Activated CD4-positive, alpha-beta memory T cell treated with anti-CD3 and anti-CD28 coated beads, Interleukin-2, amount 10 ng/mL, durations not matched to agents 7 days and 5 days (primary cell): Measurements from ENCODE around the gene ANKRD36C. TPM values are rescaled to one million over a fixed set of nuclear protein-coding genes. Genes with fewer than 3 reads are reported as not detected.
"Not testable (repeated sequence)": the region's sequence is repeated elsewhere in the genome, so short reads cannot be mapped to it uniquely, and the experiment has no call there.

Experiments
- CTCF ChIA-PET: fragments of 350-600 bp; sonication (Branson Sonifier 250); formaldehyde crosslinking; loops from one replicate; lab custom pipeline; 2021; ENCODE audit warnings: antibody characterized with exemption, inconsistent platforms; lab: Charles Lee
- POLR2A ChIA-PET: fragments of 350-600 bp; sonication (Branson Sonifier 250); formaldehyde crosslinking; loops from one replicate; lab custom pipeline; 2021; ENCODE audit warnings: antibody characterized with exemption; lab: Charles Lee
- DNase-seq: peaks from one replicate; pipeline ENCODE4 v3.0.0-alpha.2; 2020
- H3K27ac Mint-ChIP-seq: one replicate; pipeline ENCODE4 v1.8.0; 2021; ENCODE audit warnings: mild to moderate bottlenecking, mixed read lengths
- H3K27me3 Mint-ChIP-seq: one replicate; pipeline ENCODE4 v1.8.0; 2021; ENCODE audit warnings: mixed read lengths
- H3K36me3 Mint-ChIP-seq: one replicate; pipeline ENCODE4 v1.8.0; 2021; ENCODE audit warnings: low read depth, mixed read lengths
- H3K4me1 Mint-ChIP-seq: one replicate; pipeline ENCODE4 v1.8.0; 2021; ENCODE audit warnings: mixed read lengths
- H3K4me3 Mint-ChIP-seq: one replicate; pipeline ENCODE4 v1.8.0; 2021; ENCODE audit warnings: mild to moderate bottlenecking, mixed read lengths
- H3K9me3 Mint-ChIP-seq: one replicate; pipeline ENCODE4 v1.8.0; 2021; ENCODE audit warnings: mixed read lengths
- total RNA-seq, 2 experiments: library from RNA; stranded (reverse); gene quantifications; one replicate each; pipeline ENCODE4 v1.2.3, GENCODE V29; 2021

Gene ANKRD36C
- total RNA-seq, 2 experiments from 2014 or later = 67.5 to 67.6 TPM

- CTCF ChIA-PET = interaction anchor here (3.2 kb wide), 1 partner anchor 127 kb away, joined by 31 read pairs; the partner anchor contains the start of gene ADRA2B
- not testable (repeated sequence) for H3K9me3 Mint-ChIP-seq, H3K27ac Mint-ChIP-seq, H3K36me3 Mint-ChIP-seq
- Mint-ChIP-seq H3K4me1 (peaks cover 12% of the 10 kb centered on the region), H3K27me3 (peaks cover 19% of the 10 kb centered on the region), H3K4me3 (peak overlapping the region; percentile 62)
- POLR2A ChIA-PET = interaction anchor here (1.1 to 1.3 kb wide), 2 partner anchors 19 to 218 kb away, joined by 4 to 6 read pairs; partner anchors contain the start of gene STARD7
- DNase-seq = peak; percentile 28
These were observed 740 bp downstream of the ANKRD36C start for GRCh38 chr2:95990884-95991283.

GRCh38 chr2:95951662-95952061 is 40.0 kb downstream of the ANKRD36C start:
- H3K27ac Mint-ChIP-seq, H3K9me3 Mint-ChIP-seq, DNase-seq, H3K4me1 Mint-ChIP-seq, CTCF ChIA-PET, H3K4me3 Mint-ChIP-seq, POLR2A ChIA-PET, H3K27me3 Mint-ChIP-seq: not testable (repeated sequence)
- peaks cover 42% of the 10 kb centered on the region for H3K36me3 Mint-ChIP-seq

- H3K27ac Mint-ChIP-seq, CTCF ChIA-PET, POLR2A ChIA-PET, H3K4me3 Mint-ChIP-seq, DNase-seq, H3K4me1 Mint-ChIP-seq, H3K27me3 Mint-ChIP-seq: not testable (repeated sequence)
- Mint-ChIP-seq H3K36me3 (peaks cover 39% of the 10 kb centered on the region), H3K9me3 (peaks cover 13% of the 10 kb centered on the region)
These were observed 43.6 kb downstream of the ANKRD36C start for GRCh38 chr2:95948039-95948438.

- POLR2A ChIA-PET, DNase-seq, H3K27ac Mint-ChIP-seq, H3K27me3 Mint-ChIP-seq, CTCF ChIA-PET, H3K4me1 Mint-ChIP-seq, H3K4me3 Mint-ChIP-seq, H3K9me3 Mint-ChIP-seq: not testable (repeated sequence)
- H3K36me3 Mint-ChIP-seq = peaks cover 27% of the 10 kb centered on the region
These were observed 51.7 kb downstream of the ANKRD36C start for GRCh38 chr2:95939947-95940346.

GRCh38 chr2:95930740-95931139 is 60.9 kb downstream of the ANKRD36C start:
- H3K27ac Mint-ChIP-seq, DNase-seq, CTCF ChIA-PET, H3K27me3 Mint-ChIP-seq, H3K4me3 Mint-ChIP-seq, POLR2A ChIA-PET, H3K4me1 Mint-ChIP-seq, H3K9me3 Mint-ChIP-seq: not testable (repeated sequence)
- H3K36me3 Mint-ChIP-seq = peaks cover 45% of the 10 kb centered on the region

- CTCF ChIA-PET, H3K27ac Mint-ChIP-seq, H3K27me3 Mint-ChIP-seq, H3K4me3 Mint-ChIP-seq, H3K4me1 Mint-ChIP-seq, H3K9me3 Mint-ChIP-seq, DNase-seq, POLR2A ChIA-PET: not testable (repeated sequence)
- peaks cover 59% of the 10 kb centered on the region for H3K36me3 Mint-ChIP-seq
These were observed 74.6 kb downstream of the ANKRD36C start for GRCh38 chr2:95917007-95917406.

- H3K27me3 Mint-ChIP-seq, POLR2A ChIA-PET, H3K4me3 Mint-ChIP-seq, H3K9me3 Mint-ChIP-seq, H3K27ac Mint-ChIP-seq, H3K4me1 Mint-ChIP-seq, CTCF ChIA-PET, DNase-seq: not testable (repeated sequence)
- H3K36me3 Mint-ChIP-seq = peaks cover 60% of the 10 kb centered on the region
These were observed 76.5 kb downstream of the ANKRD36C start for GRCh38 chr2:95915131-95915530.

GRCh38 chr2:95911431-95911830 is 80.2 kb downstream of the ANKRD36C start:
- H3K36me3 Mint-ChIP-seq = peaks cover 41% of the 10 kb centered on the region
- H3K9me3 Mint-ChIP-seq, CTCF ChIA-PET: not testable (repeated sequence)

GRCh38 chr2:95894443-95894842 is 97.2 kb downstream of the ANKRD36C start:
- H3K9me3 Mint-ChIP-seq = not testable (repeated sequence)

More at GRCh38 chr2:95911431-95911830, 80.2 kb downstream of the ANKRD36C start:
- H3K27me3 Mint-ChIP-seq, DNase-seq, POLR2A ChIA-PET, H3K27ac Mint-ChIP-seq, H3K4me3 Mint-ChIP-seq, H3K4me1 Mint-ChIP-seq: not testable (repeated sequence)

GRCh38 chr2:95867929-95868328 is 123.7 kb downstream of the ANKRD36C start:
- H3K27ac Mint-ChIP-seq, H3K27me3 Mint-ChIP-seq, DNase-seq, H3K4me3 Mint-ChIP-seq, H3K9me3 Mint-ChIP-seq, POLR2A ChIA-PET, CTCF ChIA-PET, H3K4me1 Mint-ChIP-seq: not testable (repeated sequence)
- peaks cover 32% of the 10 kb centered on the region for H3K36me3 Mint-ChIP-seq

More at GRCh38 chr2:95894443-95894842, 97.2 kb downstream of the ANKRD36C start:
- POLR2A ChIA-PET, H3K4me1 Mint-ChIP-seq, H3K4me3 Mint-ChIP-seq, H3K27me3 Mint-ChIP-seq, DNase-seq, H3K27ac Mint-ChIP-seq, CTCF ChIA-PET: not testable (repeated sequence)
- peaks cover 18% of the 10 kb centered on the region for H3K36me3 Mint-ChIP-seq

- CTCF ChIA-PET, H3K9me3 Mint-ChIP-seq, POLR2A ChIA-PET, H3K27me3 Mint-ChIP-seq, H3K27ac Mint-ChIP-seq, H3K4me1 Mint-ChIP-seq, DNase-seq, H3K4me3 Mint-ChIP-seq: not testable (repeated sequence)
- H3K36me3 Mint-ChIP-seq = peaks cover 32% of the 10 kb centered on the region
These were observed 124.5 kb downstream of the ANKRD36C start for GRCh38 chr2:95867047-95867677.

- H3K27me3 Mint-ChIP-seq, H3K27ac Mint-ChIP-seq, POLR2A ChIA-PET, H3K9me3 Mint-ChIP-seq, CTCF ChIA-PET, H3K4me3 Mint-ChIP-seq, DNase-seq, H3K4me1 Mint-ChIP-seq: not testable (repeated sequence)
- peaks cover 16% of the 10 kb centered on the region for H3K36me3 Mint-ChIP-seq
These were observed 129.5 kb downstream of the ANKRD36C start for GRCh38 chr2:95862121-95862520.

- no peaks in the 10 kb centered on the region for H3K27me3 Mint-ChIP-seq
- no peak overlapping the region for H3K27ac Mint-ChIP-seq
- no peaks in the 10 kb centered on the region for H3K9me3 Mint-ChIP-seq
- H3K4me1 Mint-ChIP-seq = no peaks in the 10 kb centered on the region
- no peak for DNase-seq
- H3K4me3 Mint-ChIP-seq = no peak overlapping the region
- POLR2A ChIA-PET = no interaction called here
- CTCF ChIA-PET = no interaction called here
- peaks cover 70% of the 10 kb centered on the region for H3K36me3 Mint-ChIP-seq
These were observed 155.5 kb downstream of the ANKRD36C start for GRCh38 chr2:95836151-95836550.
